ENCODE results near the gene GLDC.
"Not testable (repeated sequence)": the region's sequence is repeated elsewhere in the genome, so short reads cannot be mapped to it uniquely, and the experiment has no call there.

GLDC gene

GRCh38 chr9:6564868-6565267 is 80.7 kb downstream of the GLDC start:
- no peak for DNase-seq

- no peak for DNase-seq
Observed at GRCh38 chr9:6564360-6564759, 81.2 kb downstream of the GLDC start.

- no peak for DNase-seq
Observed at GRCh38 chr9:6562871-6563430, 82.6 kb downstream of the GLDC start.

- DNase-seq: no peak
Observed at GRCh38 chr9:6562201-6562600, 83.3 kb downstream of the GLDC start.

GRCh38 chr9:6557883-6558616 is 87.5 kb downstream of the GLDC start:
- no peak for DNase-seq

GRCh38 chr9:6553866-6554265 is 91.7 kb downstream of the GLDC start:
- no peak for DNase-seq

GRCh38 chr9:6552498-6553121 is 92.9 kb downstream of the GLDC start:
- no peak for DNase-seq

- DNase-seq: no peak
Observed at GRCh38 chr9:6552033-6552432, 93.5 kb downstream of the GLDC start.

GRCh38 chr9:6551136-6551535 is 94.4 kb downstream of the GLDC start:
- DNase-seq: no peak

GRCh38 chr9:6549106-6549800 is 96.3 kb downstream of the GLDC start:
- no peak for DNase-seq

- DNase-seq: no peak
Observed at GRCh38 chr9:6545017-6545691, 100.4 kb downstream of the GLDC start.

- no peak for DNase-seq
Observed at GRCh38 chr9:6543204-6543603, 102.3 kb downstream of the GLDC start.

GRCh38 chr9:6542617-6543016 is 102.9 kb downstream of the GLDC start:
- DNase-seq: not testable (repeated sequence)

GRCh38 chr9:6538666-6539071 is 106.9 kb downstream of the GLDC start:
- no peak for DNase-seq

- DNase-seq: no peak
Observed at GRCh38 chr9:6535594-6535993, 109.9 kb downstream of the GLDC start.

- no peak for DNase-seq
Observed at GRCh38 chr9:6525326-6526045, 120.0 kb downstream of the GLDC start.

- no peak for DNase-seq
Observed at GRCh38 chr9:6522263-6522662, 123.3 kb downstream of the GLDC start.

GRCh38 chr9:6512085-6512657 is 133.4 kb downstream of the GLDC start:
- DNase-seq: no peak

- DNase-seq: no peak
Observed at GRCh38 chr9:6506571-6506970, 139.0 kb downstream of the GLDC start.

GRCh38 chr9:6502399-6502798 is 143.1 kb downstream of the GLDC start:
- no peak for DNase-seq

GRCh38 chr9:6501526-6502210 is 143.9 kb downstream of the GLDC start:
- no peak for DNase-seq

Measured in effector CD8-positive, alpha-beta T cell (primary cell).